MM.1S (cell line): Measurements from ENCODE around the gene PTPRJ.

Experiments
- DNase-seq: peaks from one replicate; pipeline ENCODE4 v3.0.0-alpha.2; 2015
- H2AFZ ChIP-seq: fragments of 300-600 bp; sonication (generic); 2 replicates; pipeline ENCODE4 v1.6.0; 2016; ENCODE audit warnings: antibody characterized with exemption, low read length
- H3F3A ChIP-seq: fragments of 300-600 bp; sonication (generic); 2 replicates; pipeline ENCODE4 v1.6.1; 2016; ENCODE audit warnings: mild to moderate bottlenecking, antibody characterized with exemption, low read length, moderate library complexity, mixed read lengths; ENCODE audit not compliant: insufficient read depth
- H3K27ac ChIP-seq: fragments of 300-600 bp; sonication (generic); 2 replicates; pipeline ENCODE4 v1.5.1; 2016; ENCODE audit warnings: mild to moderate bottlenecking, low read length
- H3K27me3 ChIP-seq: fragments of 300-600 bp; sonication (generic); replicated peaks from 2 replicates; pipeline ENCODE4 v1.6.0; 2016; ENCODE audit warnings: low read length; ENCODE audit not compliant: insufficient read depth
- H3K36me3 ChIP-seq: fragments of 300-600 bp; sonication (generic); replicated peaks from 2 replicates; pipeline ENCODE4 v1.6.1; 2016; ENCODE audit warnings: mild to moderate bottlenecking, low read length, mixed read lengths; ENCODE audit not compliant: insufficient read depth
- H3K4me1 ChIP-seq: fragments of 300-600 bp; sonication (generic); 2 replicates; pipeline ENCODE4 v1.6.1; 2016; ENCODE audit warnings: low read length, mixed read lengths
- H3K4me2 ChIP-seq: fragments of 300-600 bp; sonication (generic); 2 replicates; pipeline ENCODE4 v1.6.0; 2016; ENCODE audit warnings: low read depth, low read length
- H3K4me3 ChIP-seq: fragments of 300-600 bp; sonication (generic); 2 replicates; pipeline ENCODE4 v1.5.1; 2016; ENCODE audit warnings: low read length, mixed read lengths
- H3K79me2 ChIP-seq: fragments of 300-600 bp; sonication (generic); 2 replicates; pipeline ENCODE4 v1.6.1; 2016; ENCODE audit warnings: mixed run types, low read length, mixed read lengths
- H3K9ac ChIP-seq: fragments of 300-600 bp; sonication (generic); 2 replicates; pipeline ENCODE4 v1.6.1; 2016; ENCODE audit warnings: low read length, mixed read lengths
- H3K9me2 ChIP-seq: fragments of 300-600 bp; sonication (generic); replicated peaks from 2 replicates; pipeline ENCODE4 v1.6.1; 2016; ENCODE audit warnings: mild to moderate bottlenecking, low read length, mixed read lengths; ENCODE audit not compliant: insufficient read depth
- H3K9me3 ChIP-seq: fragments of 300-600 bp; sonication (generic); replicated peaks from 2 replicates; pipeline ENCODE4 v1.6.1; 2016; ENCODE audit warnings: mild to moderate bottlenecking, low read length, mixed read lengths; ENCODE audit not compliant: insufficient read depth
- H4K20me1 ChIP-seq: fragments of 300-600 bp; sonication (generic); 2 replicates; pipeline ENCODE4 v1.6.1; 2016; ENCODE audit warnings: mild to moderate bottlenecking, low read length, moderate library complexity, mixed read lengths; ENCODE audit not compliant: insufficient read depth
- EZH2 ChIP-seq: fragments of 300-600 bp; sonication (generic); optimal IDR thresholded peaks from 2 replicates; pipeline ENCODE3; 2017; ENCODE audit warnings: low read depth, mild to moderate bottlenecking, antibody characterized with exemption, low read length, mixed read lengths
- EZH2phosphoT487 ChIP-seq: fragments of 300-600 bp; sonication (generic); IDR thresholded peaks from 2 replicates; pipeline ENCODE4 v1.6.1; 2018; ENCODE audit warnings: antibody characterized with exemption, low read length
- TF ChIP-seq, protein P1 (sequence below): fragments of 300-600 bp; sonication (generic); IDR thresholded peaks from 2 replicates; pipeline ENCODE4 v1.5.1; 2016; ENCODE audit warnings: antibody characterized with exemption, low read length, mixed read lengths

Gene PTPRJ

DNA sequence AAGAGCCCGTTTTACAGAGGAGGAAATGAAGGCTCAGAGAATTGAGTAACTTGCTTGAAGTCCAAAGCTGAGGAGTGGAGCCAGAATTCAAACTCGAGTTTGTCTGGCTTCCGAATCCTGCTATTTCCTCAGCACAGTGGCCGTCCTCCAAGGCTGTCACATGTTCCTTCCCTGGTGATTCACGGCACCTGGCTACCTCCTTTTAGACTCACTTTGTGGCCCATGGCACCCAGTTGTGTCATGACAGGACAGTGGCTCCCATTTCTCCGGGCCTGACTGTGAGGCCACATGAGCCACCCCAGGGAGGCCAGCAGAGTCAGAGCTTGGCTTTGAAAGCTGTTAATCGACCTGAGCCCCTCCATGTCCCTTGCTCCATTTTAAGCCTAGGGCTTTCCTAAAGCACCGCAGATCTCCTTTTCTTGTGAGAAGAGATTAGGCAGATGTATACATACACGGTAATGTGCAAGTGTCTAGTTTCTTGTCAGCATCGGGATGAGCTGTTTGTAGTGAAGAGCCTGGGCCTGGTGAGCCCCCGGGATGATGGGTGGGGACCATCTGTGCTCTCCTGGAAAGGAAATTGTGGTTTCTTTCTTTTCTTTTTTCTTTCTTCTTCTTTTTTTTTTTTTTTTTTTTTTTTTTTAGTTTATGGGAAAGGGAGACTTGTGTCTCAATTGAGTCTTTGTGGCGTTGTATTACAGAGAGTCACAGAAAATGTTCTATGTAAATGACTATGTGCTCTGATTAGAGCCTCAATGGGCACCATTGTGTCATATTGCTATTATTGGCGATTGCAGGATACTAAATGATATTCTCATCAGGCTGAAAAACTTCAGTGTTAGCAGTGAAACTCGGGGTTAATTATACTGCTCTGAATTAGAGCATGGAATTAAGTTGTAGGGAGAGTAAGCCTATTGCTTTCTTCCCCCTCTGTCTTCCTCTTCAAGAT lies 54.8 kb downstream of the PTPRJ start:
- H2AFZ ChIP-seq: no peak overlapping the region
- H3K79me2 ChIP-seq: no peaks in the 10 kb centered on the region
- no peaks in the 10 kb centered on the region for H3K9me3 ChIP-seq
- no peaks in the 10 kb centered on the region for H3K4me1 ChIP-seq
- no peaks in the 10 kb centered on the region for H3K36me3 ChIP-seq
- H3K27me3 ChIP-seq: no peaks in the 10 kb centered on the region
- H3K9ac ChIP-seq: no peak overlapping the region
- no peak for TF ChIP-seq EZH2phosphoT487
- no peak for TF ChIP-seq EZH2
- TF ChIP-seq, protein P1, sequence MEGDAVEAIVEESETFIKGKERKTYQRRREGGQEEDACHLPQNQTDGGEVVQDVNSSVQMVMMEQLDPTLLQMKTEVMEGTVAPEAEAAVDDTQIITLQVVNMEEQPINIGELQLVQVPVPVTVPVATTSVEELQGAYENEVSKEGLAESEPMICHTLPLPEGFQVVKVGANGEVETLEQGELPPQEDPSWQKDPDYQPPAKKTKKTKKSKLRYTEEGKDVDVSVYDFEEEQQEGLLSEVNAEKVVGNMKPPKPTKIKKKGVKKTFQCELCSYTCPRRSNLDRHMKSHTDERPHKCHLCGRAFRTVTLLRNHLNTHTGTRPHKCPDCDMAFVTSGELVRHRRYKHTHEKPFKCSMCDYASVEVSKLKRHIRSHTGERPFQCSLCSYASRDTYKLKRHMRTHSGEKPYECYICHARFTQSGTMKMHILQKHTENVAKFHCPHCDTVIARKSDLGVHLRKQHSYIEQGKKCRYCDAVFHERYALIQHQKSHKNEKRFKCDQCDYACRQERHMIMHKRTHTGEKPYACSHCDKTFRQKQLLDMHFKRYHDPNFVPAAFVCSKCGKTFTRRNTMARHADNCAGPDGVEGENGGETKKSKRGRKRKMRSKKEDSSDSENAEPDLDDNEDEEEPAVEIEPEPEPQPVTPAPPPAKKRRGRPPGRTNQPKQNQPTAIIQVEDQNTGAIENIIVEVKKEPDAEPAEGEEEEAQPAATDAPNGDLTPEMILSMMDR: no peak
- H3K4me3 ChIP-seq: no peak overlapping the region
- no peak for DNase-seq
- H3K27ac ChIP-seq: no peak overlapping the region
- H3K4me2 ChIP-seq: no peak overlapping the region
- no peaks in the 10 kb centered on the region for H3K9me2 ChIP-seq
- H3F3A ChIP-seq: no peaks in the 10 kb centered on the region
- no peaks in the 10 kb centered on the region for H4K20me1 ChIP-seq

DNA sequence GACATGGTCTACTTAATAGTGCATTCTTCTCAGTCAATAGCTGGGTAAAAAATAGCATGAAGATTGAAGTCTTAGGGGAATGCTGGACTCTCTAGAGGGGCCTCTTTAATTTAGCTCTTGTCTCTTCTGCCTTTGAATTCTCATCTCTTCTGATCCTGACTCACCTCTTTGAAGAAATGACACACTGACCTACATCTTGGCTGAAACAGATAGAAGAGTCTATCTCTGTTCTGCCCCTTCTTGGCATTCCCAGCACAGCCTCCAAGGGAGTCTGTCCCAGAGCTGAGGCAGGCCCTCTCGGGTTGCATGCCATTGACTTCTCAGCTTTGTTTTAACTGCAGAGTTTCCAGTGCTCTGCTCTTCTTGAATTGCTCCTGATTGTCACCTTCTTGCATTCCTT lies 55.7 kb downstream of the PTPRJ start:
- H3K4me1 ChIP-seq: no peaks in the 10 kb centered on the region
- no peak overlapping the region for H2AFZ ChIP-seq
- no peak for TF ChIP-seq EZH2phosphoT487
- TF ChIP-seq EZH2: no peak
- TF ChIP-seq, protein P1: no peak
- H4K20me1 ChIP-seq: no peaks in the 10 kb centered on the region
- no peak overlapping the region for H3K4me3 ChIP-seq
- DNase-seq: no peak
- H3K9me2 ChIP-seq: no peaks in the 10 kb centered on the region
- no peak overlapping the region for H3K9ac ChIP-seq
- no peaks in the 10 kb centered on the region for H3K79me2 ChIP-seq
- H3K9me3 ChIP-seq: no peaks in the 10 kb centered on the region
- no peak overlapping the region for H3K4me2 ChIP-seq
- H3K36me3 ChIP-seq: no peaks in the 10 kb centered on the region
- H3K27ac ChIP-seq: no peak overlapping the region
- no peaks in the 10 kb centered on the region for H3F3A ChIP-seq
- no peaks in the 10 kb centered on the region for H3K27me3 ChIP-seq

DNA sequence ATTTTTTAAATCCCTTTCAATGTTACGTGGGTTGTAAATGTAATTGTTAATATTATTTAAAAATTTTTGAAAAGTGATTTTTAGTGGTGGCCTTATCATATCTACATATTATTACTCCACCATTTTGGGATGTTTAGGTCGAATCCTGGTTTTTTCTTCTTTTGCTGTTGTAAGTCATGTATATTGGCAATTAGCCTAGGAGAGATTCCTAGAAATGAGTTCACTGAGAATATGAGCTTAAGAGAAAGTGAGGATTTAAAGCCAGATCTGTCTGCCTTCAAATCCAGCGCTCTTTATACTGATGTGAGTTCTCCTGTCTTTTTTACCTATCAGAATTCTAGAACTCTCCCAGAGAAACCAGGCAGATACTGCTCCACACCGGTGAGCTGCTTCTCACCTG lies 56.1 kb downstream of the PTPRJ start:
- Histone ChIP-seq H3K4me1 (no peaks in the 10 kb centered on the region), H3K9ac (no peak overlapping the region), H3K36me3 (no peaks in the 10 kb centered on the region), H3K9me3 (no peaks in the 10 kb centered on the region), H3K79me2 (no peaks in the 10 kb centered on the region), H3K9me2 (no peaks in the 10 kb centered on the region), H3K4me2 (no peak overlapping the region), H3K27ac (no peak overlapping the region), H3K27me3 (no peaks in the 10 kb centered on the region), H3K4me3 (no peak overlapping the region), H4K20me1 (no peaks in the 10 kb centered on the region), H2AFZ (no peak overlapping the region), H3F3A (no peaks in the 10 kb centered on the region)
- TF ChIP-seq EZH2phosphoT487: no peak
- no peak for TF ChIP-seq EZH2
- TF ChIP-seq, protein P1: no peak
- DNase-seq: no peak
